Stimulated activated naive CD4-positive, alpha-beta T cell (primary cell): ENCODE results near the gene CAPRIN1.

Experiments
- DNase-seq, 6 experiments: peaks; one replicate each; lab custom pipeline; 2025; lab: John Stamatoyannopoulos, UW

CAPRIN1 gene

DNA sequence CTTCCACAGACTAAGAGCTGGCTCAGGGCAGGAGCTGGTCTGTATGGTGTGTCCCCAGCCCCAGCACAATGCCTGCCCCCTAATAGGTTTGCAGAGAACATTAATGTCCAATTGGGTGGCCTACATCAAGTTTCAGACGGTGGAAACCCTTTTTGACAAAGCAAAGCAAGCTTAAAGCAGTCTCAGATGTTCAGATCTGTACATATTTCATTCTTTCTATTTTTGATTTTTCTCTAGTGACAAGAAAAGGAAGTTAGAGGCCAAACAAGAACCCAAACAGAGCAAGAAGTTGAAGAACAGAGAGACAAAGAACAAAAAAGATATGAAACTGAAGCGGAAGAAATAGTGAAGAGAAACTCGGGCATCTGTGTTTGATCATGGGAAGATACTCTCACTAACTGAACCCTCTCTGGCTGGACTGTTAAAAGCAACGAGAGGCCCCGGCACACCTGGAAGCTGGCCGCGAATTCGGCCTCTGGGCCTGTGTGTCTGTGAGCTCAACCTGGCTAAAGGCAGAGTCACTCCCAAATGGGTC lies 94.4 kb downstream of the CAPRIN1 start:
- no peak for DNase-seq

- DNase-seq = no peak
Observed at GRCh38 chr11:34146411-34146810, 94.9 kb downstream of the CAPRIN1 start.

GRCh38 chr11:34146866-34147265 lies 95.3 kb downstream of the CAPRIN1 start:
- no peak for DNase-seq

GRCh38 chr11:34147581-34147980 lies 96.0 kb downstream of the CAPRIN1 start:
- DNase-seq = no peak

- DNase-seq = no peak
Observed at GRCh38 chr11:34148504-34149165, 97.1 kb downstream of the CAPRIN1 start.

DNA sequence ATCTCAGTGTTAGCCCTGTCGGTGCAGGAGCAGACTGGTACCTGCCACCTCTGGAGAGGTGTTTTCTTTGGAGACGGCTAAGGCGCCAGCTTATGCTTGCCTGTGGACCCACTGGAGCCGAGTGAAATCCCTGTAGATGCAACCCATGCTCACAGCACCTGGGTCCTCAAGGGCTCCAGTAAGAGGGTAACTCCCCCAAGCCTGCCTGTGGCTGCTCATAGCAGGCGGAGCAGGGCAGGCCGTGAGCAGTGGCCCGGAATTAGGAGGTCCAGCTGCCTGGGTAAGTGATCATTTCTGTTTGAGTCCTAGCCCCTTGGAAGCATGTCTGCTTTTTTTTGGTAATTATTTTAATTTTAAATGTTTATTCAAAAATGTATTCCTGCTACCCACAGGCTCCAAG lies 97.7 kb downstream of the CAPRIN1 start:
- DNase-seq = no peak

- DNase-seq = no peak
Observed at GRCh38 chr11:34149786-34150185, 98.3 kb downstream of the CAPRIN1 start.

GRCh38 chr11:34150494-34151151 lies 99.1 kb downstream of the CAPRIN1 start:
- DNase-seq = no peak
